HFF-Myc (cell line): ENCODE data around the gene SALL3.
"Not testable (repeated sequence)": the region's sequence is repeated elsewhere in the genome, so short reads cannot be mapped to it uniquely, and the experiment has no call there.

Experiments used
- DNase-seq: peaks from one replicate; pipeline ENCODE4 v3.0.0-alpha.2; 2011; ENCODE audit warnings: low read depth; ENCODE audit errors: extremely low read depth
- H3K4me3 ChIP-seq: replicated peaks from 2 replicates; pipeline ENCODE4 v1.5.1; 2011; ENCODE audit warnings: low read depth, mild to moderate bottlenecking, control low read depth, low read length
- TF ChIP-seq, protein P1 (sequence below): IDR thresholded peaks from 2 replicates; pipeline ENCODE4 v1.5.1; 2012; ENCODE audit warnings: mild to moderate bottlenecking, low read depth, low read length, control low read depth; ENCODE audit errors: missing control alignments

SALL3 gene

DNA sequence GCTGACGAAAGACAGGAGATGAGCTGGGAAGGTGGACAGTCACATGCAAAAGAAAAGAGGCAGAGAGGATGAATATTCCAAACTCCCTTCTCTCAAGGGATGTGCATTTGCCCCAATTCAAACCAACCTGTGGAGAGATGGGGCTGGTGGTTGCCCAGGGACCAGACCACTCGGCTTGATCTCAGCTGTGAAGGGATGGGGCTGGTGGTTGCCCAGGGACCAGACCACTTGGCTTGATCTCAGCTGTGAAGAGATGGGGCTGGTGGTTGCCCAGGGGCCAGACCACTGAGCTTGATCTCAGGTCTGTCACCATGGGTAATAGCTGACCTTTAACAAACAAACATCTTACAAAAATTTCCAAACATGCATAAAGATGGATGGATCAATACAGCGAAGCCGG lies 42.5 kb upstream of the SALL3 start:
- TF ChIP-seq, protein P1, sequence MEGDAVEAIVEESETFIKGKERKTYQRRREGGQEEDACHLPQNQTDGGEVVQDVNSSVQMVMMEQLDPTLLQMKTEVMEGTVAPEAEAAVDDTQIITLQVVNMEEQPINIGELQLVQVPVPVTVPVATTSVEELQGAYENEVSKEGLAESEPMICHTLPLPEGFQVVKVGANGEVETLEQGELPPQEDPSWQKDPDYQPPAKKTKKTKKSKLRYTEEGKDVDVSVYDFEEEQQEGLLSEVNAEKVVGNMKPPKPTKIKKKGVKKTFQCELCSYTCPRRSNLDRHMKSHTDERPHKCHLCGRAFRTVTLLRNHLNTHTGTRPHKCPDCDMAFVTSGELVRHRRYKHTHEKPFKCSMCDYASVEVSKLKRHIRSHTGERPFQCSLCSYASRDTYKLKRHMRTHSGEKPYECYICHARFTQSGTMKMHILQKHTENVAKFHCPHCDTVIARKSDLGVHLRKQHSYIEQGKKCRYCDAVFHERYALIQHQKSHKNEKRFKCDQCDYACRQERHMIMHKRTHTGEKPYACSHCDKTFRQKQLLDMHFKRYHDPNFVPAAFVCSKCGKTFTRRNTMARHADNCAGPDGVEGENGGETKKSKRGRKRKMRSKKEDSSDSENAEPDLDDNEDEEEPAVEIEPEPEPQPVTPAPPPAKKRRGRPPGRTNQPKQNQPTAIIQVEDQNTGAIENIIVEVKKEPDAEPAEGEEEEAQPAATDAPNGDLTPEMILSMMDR: no peak

DNA sequence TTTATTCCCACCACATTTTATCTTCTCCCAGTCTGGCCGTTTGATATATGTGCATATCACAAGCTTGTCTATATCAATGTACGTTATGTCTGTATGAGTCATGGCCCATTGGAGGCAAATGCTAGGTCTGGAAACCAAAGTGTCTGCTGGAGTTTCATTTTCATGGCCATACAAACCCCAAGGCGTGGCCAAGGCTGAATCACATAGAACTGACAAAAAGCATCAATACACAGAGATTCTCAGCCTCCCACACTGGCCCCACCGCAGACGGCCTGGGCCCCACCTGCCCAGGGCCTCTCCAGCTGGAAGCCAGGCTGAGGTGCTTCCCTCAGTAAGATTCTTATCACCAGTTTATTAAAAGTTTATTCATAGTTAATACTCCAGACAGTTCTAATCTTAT lies 40.5 kb upstream of the SALL3 start:
- no peak for DNase-seq
- TF ChIP-seq, protein P1: no peak
- no peak overlapping the region for H3K4me3 ChIP-seq

More for the DNA sequence above, 42.5 kb upstream of the SALL3 start:
- DNase-seq: no peak
- no peak overlapping the region for H3K4me3 ChIP-seq

DNA sequence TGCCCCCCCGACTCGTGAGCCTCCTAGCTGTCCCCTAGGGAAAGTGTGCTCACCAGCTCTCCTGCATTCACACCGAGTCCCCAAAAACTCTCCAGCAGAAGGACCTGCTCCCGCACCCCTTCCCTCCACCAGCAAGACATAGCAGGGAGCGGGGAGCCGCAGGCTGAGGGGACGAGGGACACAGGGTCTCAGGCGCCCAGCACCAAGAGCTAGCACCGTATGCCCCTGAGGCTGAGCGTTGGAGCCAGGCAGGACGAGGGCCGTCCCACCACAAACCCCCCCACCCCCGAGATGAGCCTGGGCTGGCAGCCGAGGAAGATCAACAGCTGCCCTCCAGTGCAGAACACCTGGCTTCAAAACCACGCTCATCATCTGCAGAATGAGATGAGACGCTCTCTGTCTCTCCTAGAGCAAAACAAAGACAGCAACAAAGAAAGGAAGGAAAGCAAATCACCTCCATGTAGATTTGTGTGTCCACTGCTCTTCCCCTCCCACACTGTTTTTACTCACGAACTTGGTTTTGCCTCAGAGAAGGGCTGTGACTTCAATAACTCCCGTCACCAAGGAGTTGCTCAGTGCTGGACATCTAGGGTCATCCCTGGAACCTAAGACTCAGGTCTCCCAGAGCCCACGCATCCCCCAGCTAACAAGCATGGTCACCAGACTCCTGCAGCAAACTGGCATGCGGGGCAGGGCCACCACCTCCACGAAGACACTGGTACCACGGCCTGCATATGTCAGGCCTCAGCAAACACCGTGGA lies 39.7 kb upstream of the SALL3 start:
- no peak for DNase-seq
- TF ChIP-seq, protein P1: no peak
- no peak overlapping the region for H3K4me3 ChIP-seq

DNA sequence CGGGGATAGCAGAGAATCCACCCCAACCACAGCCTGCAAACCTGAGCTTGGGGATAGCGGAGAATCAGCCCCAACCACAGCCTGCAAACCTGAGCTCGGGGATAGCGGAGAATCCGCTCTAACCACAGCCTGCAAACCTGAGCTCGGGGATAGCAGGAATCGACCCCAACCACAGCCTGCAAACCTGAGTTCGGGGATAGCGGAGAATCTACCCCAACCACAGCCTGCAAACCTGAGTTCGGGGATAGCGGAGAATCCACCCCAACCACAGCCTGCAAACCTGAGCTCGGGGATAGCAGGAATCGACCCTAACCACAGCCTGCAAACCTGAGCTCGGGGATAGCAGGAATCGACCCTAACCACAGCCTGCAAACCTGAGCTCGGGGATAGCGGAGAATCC lies 37.4 kb upstream of the SALL3 start:
- not testable (repeated sequence) for DNase-seq, H3K4me3 ChIP-seq

DNA sequence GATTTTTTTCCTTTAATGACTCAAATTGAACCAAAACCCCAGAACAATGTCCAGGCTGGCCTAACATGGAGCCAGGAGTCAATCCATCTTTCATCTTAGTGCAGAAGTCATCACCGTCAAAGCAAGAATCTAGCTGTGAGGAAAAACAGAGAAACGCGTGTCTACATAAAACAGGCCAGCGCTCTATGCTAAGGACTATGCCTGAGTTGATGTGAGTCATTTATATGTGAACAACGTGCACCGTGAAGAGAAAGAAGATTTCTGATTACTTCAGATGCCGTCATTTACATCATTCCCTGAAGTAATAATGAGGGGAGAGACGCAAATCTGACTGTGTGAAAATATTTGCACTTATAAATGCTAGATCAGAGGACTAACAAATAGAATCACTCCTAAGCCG lies 34.0 kb upstream of the SALL3 start:
- TF ChIP-seq, protein P1: no peak
- DNase-seq: no peak
- H3K4me3 ChIP-seq: no peak overlapping the region

DNA sequence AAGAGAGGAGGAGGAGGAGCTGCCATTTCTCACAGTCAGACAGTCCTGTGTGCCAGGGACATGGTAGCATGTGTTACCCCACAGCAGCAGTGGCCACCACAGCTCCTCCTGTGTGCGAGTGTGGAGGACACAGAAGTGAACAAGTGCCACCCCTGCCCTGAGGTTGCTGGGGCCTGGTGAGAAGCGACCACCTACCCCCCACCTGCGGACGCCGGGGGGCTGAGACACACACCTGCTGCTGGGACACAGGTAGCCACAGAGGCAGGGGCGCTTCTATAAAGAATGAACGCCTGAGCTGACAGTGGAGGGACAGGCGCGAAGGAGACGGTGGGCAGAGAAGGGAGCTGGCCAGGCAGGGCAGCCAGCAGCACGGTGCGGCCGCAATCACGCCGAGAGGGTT lies 32.3 kb upstream of the SALL3 start:
- H3K4me3 ChIP-seq: no peak overlapping the region
- TF ChIP-seq, protein P1: no peak
- DNase-seq: no peak

DNA sequence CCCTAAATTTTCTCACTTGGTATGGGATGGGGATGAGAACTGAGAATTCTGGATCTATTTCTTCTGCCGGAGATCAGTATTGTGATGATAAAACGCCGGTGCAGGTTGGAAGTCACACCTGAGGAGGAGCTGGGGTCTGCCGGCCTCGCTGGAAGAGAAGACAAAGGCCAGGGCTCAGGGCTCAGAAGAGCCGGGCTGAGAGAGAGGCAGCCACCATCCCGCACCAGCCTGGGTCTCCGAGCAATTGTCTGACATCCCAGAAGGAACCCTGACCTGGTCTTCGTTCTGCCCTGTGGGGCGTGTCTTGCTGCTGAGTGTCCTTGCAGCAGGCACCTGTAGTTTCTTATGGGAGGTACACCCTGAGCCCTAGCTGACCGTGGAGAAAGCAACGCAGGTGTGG lies 31.4 kb upstream of the SALL3 start:
- TF ChIP-seq, protein P1: no peak
- no peak for DNase-seq
- H3K4me3 ChIP-seq: no peak overlapping the region
